ENCODE results near the gene GSG1L.

Gene GSG1L

GRCh38 chr16:27784351-27785306 is 278.9 kb downstream of the GSG1L start:
- no peak for DNase-seq

DNA sequence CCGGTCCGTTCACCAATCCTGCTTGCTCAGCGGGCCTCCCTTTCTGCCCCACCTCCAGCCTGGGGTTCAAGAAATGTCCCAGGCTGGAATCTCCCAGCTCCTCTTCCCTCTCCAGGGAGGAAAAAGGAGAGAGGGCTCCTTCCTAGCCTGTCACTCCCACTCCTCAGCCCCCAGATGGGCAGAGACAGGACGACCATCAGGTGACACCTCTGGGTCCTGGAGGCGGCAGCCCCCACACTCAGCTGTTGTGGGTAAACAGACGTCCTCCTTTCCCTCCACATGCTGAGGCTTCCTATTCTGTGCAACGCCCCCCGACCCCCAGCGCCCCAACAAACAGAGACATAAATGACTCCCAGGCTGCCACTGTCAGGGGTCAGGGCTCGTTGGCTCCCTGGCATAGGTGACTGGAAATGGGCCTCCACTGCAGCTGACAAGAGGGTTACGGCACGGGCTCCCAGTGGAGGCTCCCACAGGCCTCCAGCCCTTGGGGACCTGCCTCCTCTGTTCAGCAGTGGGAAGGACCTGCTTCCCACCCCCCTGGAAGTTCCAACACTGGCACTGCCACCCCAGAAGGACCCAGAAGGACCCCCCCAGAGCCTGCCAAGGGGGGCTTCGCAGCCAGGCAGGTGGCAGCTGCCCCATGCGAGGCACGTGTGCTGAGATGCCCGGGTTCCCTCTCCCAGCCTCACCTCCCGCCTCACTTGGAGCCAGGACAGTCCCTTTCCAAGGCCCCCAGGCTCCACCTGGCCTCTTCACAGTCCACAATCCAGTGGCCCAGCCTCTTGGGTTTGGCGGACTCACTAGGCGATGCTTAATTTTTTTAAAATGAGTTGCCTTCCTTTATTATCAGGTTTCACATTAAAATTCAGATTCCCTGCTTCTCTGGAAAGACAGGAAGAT is 281.3 kb downstream of the GSG1L start:
- no peak for DNase-seq

GRCh38 chr16:27781195-27781524 is 282.4 kb downstream of the GSG1L start:
- no peak for DNase-seq

- no peak for DNase-seq
Measured at GRCh38 chr16:27780468-27781194, 282.9 kb downstream of the GSG1L start.

GRCh38 chr16:27779641-27780164 is 283.8 kb downstream of the GSG1L start:
- no peak for DNase-seq

DNA sequence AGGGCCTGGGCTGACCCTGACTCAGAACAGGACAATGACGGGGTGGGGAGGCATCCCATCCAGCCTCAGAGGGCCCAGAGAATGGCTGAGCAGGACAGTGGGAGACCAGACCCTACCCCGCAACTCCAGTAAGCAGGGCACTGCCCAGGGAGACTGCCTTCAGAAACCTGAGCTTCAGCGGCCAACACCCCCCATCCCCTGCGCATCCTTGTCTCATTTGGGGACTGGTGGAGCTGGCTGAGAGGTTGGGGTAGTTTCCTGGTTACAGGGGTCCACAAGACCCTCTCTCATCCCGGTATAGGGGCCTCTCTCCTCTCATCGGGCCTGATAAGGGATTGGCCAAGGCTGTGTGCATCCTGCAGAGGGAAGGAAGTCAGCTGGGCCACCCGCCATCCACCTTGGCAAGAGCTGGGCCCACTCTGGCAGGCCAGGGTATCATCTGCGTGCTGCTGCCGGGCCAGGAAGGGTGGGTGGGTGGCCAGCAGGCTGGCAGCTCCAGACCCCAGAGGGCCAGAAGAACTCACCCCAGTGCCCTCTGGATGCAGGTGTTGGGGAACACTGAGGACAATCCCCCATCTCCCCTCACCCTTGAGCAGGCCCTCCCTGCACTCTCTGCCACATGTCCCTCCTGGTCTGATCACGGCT is 284.5 kb downstream of the GSG1L start:
- DNase-seq = no peak

GRCh38 chr16:27778171-27778925 is 285.2 kb downstream of the GSG1L start:
- no peak for DNase-seq

- DNase-seq = no peak
Measured at GRCh38 chr16:27777527-27777926, 286.0 kb downstream of the GSG1L start.

DNA sequence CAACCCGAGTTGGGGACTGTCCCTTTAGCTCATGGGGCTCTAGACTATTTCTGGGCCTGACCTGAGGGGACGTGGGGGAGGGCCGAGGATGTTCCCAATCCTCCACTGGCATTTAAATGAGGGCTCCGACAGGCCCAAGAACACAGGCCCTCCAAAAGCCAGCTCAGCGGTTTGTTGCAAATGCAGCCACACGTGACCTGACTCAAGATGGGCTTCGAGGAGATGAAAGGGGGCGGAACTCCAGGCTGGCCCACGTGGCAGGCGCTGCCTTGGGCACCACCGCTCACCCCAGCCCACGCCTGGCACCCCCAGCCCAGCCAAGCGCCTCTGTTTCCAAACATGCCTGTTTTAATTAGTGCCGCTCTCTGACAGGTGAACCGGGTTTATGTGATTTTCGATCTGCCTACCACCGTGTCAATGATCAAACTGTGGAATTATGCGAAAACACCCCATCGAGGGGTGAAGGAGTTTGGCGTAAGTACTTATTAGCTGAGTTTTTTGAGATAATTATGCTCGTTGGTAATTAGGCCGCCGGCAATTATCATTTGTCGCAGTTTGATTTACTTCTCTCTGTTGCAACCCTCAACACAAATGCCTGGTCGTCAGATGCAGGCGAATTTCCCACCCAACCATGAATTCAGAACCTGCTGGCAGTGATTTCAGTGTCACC is 286.8 kb downstream of the GSG1L start:
- no peak for DNase-seq

DNA sequence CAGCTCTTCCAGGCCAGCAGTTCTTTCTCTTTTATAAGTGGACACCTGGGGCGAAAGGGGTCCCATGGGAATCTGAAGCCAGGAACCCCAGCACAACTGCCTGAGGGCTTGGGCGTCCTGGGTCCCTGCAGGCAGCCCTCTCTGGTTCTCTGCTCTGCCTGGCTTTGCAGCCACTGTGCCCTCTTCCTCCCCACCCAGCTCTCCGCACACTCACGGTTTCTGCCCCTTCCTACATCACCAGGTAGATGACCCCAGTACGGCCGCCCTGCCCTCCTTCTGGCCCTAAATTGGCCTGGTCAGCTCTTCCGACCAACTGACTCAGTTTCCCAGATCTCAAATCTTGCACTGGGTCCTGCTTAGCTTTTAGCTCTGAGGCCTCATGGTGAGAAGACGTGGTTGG is 288.3 kb downstream of the GSG1L start:
- no peak for DNase-seq

DNA sequence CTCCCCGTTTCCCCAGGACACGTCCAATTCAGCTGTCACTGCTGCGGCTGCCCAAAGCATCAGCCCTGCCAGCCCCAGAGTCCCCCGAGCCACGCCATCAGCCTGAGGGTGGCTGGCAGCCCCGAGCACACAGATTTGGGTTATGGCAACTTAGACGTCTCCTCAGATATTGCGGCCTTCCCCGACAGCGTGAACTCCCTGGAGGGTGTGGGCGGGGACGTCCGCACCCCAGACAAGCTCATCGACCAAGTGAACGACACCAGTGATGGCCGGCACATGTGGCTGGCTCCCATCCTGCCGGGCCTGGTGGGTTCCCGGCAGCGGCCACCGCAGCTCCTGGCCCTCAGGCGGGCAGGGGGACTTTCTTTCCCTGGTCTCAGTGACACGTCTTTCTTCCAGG is 288.7 kb downstream of the GSG1L start:
- no peak for DNase-seq

GRCh38 chr16:27773344-27773743 is 290.2 kb downstream of the GSG1L start:
- DNase-seq = no peak

DNA sequence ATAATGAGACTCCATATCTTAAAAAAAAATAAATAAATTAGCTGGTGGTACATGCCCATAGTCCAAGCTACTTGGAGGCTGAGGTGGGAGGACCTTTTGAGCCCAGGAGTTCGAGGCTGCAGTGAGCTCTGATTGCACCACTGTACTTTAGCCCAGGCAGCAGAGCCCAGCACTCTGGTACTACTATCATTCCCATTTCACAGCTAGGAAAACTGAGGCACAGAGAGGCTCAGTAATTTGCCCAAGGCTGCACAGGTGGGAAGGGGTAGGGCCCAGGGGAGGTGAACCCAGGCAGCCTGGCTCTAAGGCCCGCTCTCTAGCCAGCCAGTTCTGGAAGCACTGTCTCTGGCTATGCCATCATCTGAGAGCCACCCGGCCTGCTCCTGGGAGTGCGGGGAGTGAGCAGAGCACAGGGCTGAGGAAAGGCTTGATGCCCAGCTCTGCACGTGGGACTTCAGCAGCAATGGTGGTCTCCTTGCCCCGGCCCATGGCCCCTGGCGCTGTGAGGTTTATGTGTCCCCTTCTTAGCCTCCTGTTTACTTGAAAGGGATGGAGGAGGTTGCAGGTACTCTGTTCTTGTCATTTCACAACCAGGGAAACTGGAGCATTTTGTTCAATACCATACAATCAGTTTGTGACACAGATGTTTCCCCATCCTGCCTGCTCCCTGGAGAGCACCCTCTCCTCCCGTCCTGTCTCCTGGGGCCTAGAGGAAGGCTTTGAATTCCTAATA is 291.3 kb downstream of the GSG1L start:
- no peak for DNase-seq

- no peak for DNase-seq
Measured at GRCh38 chr16:27771201-27771910, 292.2 kb downstream of the GSG1L start.

DNA sequence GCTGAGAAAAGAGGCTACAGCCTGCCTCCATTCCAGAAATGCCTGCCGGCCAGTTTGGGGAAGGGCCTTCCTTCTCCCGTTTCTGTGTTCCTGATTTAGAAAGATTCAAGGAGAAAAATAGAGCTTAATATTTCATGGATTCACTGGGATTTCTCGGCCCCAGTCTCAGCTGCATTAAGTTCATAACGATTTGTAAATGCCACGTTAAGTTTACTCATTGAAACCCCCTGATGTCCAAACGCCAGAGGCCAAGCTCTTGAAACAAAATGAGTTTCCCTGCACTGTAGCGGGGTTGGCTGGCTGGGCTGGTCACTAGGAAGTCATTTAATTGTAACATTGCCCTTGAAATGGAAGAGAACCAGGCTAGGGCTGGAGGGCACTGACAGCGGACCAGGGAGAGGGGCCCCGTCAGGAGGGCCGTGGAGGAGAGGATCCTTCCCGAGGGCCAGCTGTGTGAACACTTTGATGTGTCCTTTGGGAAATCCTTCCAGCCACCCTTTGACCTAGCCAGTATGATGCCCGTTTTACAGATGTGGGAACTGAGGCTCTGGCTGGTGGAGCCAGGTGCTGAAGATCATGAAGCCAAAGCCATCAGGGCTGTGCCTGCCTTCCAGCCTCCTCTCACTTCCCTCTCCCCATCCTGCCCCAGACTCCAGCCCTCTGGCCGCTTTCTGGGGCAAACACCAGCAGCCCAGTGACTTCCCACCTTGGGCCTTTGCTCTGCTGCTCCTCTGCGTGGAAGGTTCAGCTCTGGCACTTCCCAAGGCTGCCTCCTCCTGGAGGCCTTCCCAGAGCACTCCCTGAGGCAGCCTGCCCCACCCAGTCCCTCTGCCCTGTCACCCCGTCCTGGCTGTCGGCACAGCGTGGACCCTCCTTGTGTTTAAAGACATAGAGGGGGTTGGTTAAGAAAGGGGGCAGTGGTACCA is 293.0 kb downstream of the GSG1L start:
- DNase-seq = no peak

DNA sequence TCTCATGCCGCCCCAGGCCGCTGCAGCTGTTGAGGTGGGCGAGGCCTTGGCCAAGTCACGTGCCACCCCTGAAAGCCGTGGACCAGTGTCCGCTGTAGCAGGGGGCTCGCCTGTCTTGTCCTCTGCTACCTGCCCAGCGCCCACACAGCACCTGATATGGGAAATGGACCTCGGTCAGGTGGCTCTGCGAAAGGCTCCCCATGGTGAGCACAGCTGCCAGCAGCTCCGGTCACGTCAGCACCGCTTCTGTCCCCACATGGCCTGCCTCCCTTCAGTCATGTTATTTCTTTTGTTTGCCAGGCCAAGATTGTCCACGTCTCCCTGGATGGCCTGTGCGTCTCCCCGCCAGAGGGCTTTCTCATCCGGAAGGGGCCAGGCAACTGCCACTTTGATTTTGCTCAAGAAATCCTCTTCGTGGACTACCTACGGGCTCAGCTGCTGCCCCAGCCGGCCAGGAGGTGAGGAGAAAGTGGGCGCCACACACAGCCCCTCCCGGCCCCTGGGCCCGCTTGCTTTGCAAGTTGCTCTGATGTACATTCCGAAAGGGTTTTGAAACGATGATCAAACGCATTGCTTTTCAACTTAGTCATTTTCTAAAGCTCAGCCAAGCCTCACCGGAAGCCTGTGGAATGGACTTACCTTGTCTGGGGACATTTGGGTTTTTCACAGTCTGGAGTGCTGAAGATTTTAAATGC is 293.8 kb downstream of the GSG1L start:
- DNase-seq = no peak

DNA sequence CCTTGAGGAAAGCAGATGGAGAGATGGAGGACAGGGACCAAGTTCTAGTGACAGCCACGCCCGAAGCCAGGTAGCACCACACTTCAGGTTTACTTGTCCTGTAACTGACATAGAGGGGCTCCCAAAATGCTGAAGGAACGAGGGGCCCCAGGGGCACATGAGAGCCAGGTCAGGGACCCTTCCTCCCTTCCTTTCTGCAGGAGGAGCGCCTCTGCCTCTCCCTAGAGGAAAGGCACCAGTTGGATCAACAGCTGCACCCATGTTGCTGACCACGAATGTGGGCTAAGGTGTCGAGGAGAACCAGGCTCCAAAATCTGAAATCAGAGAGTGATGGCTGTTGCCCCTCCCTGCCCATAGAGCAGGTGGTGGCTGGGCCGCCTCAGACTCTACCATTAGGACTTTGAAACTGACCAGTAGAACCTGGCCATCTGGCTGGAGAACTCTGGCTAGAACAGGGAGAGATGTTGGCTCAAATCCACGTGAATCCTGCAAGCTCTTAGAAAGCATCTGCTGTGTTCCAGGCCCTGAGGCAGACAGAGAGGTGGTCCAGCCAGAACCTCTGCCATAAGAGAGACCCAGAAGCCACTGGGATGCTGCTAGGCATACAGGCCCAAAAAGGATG is 294.8 kb downstream of the GSG1L start:
- no peak for DNase-seq
